Motor neuron (in vitro differentiated cells): Measurements from ENCODE around the gene COL27A1. TPM values are rescaled to one million over a fixed set of nuclear protein-coding genes. Genes with fewer than 3 reads are reported as not detected.

Experiments
- ATAC-seq, 8 experiments: fragments of 200-7000 bp; cut with Tn5 transposase; replicated peaks in 6 of 8; 2 replicates each; pipeline ENCODE4 v1.8.0; 2021; ENCODE audit warnings: mild to moderate bottlenecking in 8 of 8, moderate library complexity in 8 of 8
- H3K27ac ChIP-seq, 2 donors: fragments of 250-450 bp; sonication (Bioruptor Pico); 2 replicates each; pipeline ENCODE4 v1.9.0; 2021; ENCODE audit warnings: antibody characterized with exemption in 2 of 2, mild to moderate bottlenecking in 2 of 2, moderate library complexity in 1 of 2
- H3K4me1 ChIP-seq, 2 donors: fragments of 250-450 bp; sonication (Bioruptor Pico); replicated peaks in 1 of 2; 2 replicates each; pipeline ENCODE4 v1.6.1; 2021; ENCODE audit warnings: antibody characterized with exemption in 2 of 2, mild to moderate bottlenecking in 2 of 2, moderate library complexity in 1 of 2
- H3K4me3 ChIP-seq, 5 donors: fragments of 250-450 bp; sonication (Bioruptor Pico); 2 replicates each; pipeline ENCODE4 v1.9.0; 2021; ENCODE audit warnings: antibody characterized with exemption in 5 of 5, mild to moderate bottlenecking in 5 of 5, moderate library complexity in 4 of 5
- WGBS, 10 experiments: fragments of 450-650 bp; shearing (Covaris generic); methylation state at CpG; one replicate each; pipeline ENCODE4 v1.0.0; 2022; 5-methylcytosine and 5-hydroxymethylcytosine counted together
- in situ Hi-C, 9 experiments: fragments of 400-800 bp; cut with MboI; loops; one replicate each; pipeline ENCODE4 v1.15.0; 2021; ENCODE audit warnings: low sequenced_read_pairs in 9 of 9, low pct_unique_long_range_greater_than_20kb in 2 of 9; ENCODE audit not compliant: unreplicated experiment in 9 of 9
- total RNA-seq, 8 experiments: library from RNA; unstranded; fragments of 300-600 nt; gene quantifications; 2 replicates each; pipeline versions ENCODE4 v1.2.3 to v1.2.4, GENCODE V29; 2022

The COL27A1 gene
- total RNA-seq, 8 experiments from 2014 or later = 0.54 to 40.3 (median 4.2) TPM

GRCh38 chr9:114214686-114215414 lies 59.5 kb downstream of the COL27A1 start:
- in situ Hi-C loops = no loop called here
- H3K4me1 ChIP-seq = peaks cover 2 to 12% of the 10 kb centered on the region in 2 donors
- peak in 2 of 8 experiments; percentile 57 to 82 for ATAC-seq
- WGBS, 10 experiments = 40 to 100% (median 83%) methylated on average over 1 to 7 of the region's 7 CpGs; no CpG with 5 or more reads in 3 of the 10 experiments
- H3K27ac ChIP-seq = no peak overlapping the region
- no peak overlapping the region for H3K4me3 ChIP-seq

- Histone ChIP-seq H3K4me3 (no peak overlapping the region), H3K4me1 (peaks cover 2 to 12% of the 10 kb centered on the region in 2 donors), H3K27ac (no peak overlapping the region)
- WGBS, 10 experiments = 6 to 100% (median 77%) methylated on average over 1 to 4 of the region's 7 CpGs; no CpG with 5 or more reads in 4 of the 10 experiments
- ATAC-seq = peak in 7 of 8 experiments; percentile 40 to 95 (median 91)
- in situ Hi-C loops = no loop called here
These were observed 60.7 kb downstream of the COL27A1 start for GRCh38 chr9:114216081-114216480.

- Histone ChIP-seq H3K4me1 (peaks cover 2 to 12% of the 10 kb centered on the region in 2 donors), H3K27ac (no peak overlapping the region), H3K4me3 (no peak overlapping the region)
- ATAC-seq = peak in 1 of 8 experiments; percentile 31
- WGBS, 10 experiments = 40 to 100% (median 80%) methylated on average over 1 to 4 of the region's 4 CpGs; no CpG with 5 or more reads in 4 of the 10 experiments
- in situ Hi-C loops = no loop called here
These were observed 61.6 kb downstream of the COL27A1 start for GRCh38 chr9:114216976-114217375.

DNA sequence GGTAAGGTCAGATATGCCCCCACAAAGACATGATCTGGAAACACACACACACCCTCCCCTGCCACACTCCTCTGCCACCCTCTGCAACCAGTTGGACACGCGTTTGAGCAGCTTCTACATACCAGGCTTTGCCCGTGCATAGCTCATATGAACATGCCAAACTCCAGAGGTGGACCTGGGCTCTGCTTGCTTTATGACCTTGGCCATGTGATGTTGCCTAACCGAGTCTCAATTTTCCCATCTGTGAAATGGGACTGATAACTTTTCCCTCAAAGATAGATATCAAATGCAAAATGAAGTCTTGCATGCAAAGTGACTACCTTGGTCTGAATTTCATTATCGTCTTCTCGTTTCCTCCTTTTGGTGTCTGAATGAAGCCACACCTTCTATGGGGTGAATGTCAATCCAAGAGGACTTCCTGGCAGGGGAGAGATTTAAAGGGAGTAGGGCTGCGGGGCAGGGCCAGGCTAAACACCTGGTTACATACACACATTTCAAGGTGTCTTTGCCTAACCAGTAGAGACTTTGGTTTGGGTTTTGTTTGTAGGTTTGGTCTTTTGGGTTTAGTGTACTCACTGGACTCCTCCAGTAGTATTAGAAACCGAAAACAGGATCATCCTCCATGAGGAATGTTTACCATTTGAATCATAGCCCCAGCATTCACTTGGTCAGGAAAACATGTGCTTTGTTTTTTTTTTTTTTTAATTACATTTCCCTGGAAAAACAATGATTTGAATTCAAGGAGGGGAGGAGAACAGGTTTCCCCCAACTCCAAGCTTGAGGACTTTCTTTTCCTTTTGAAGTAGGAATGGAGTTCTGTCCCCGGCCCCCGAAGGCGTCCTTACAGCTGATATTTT lies 63.2 kb downstream of the COL27A1 start:
- Histone ChIP-seq H3K4me1 (peaks cover 2 to 12% of the 10 kb centered on the region in 2 donors), H3K4me3 (no peak overlapping the region), H3K27ac (no peak overlapping the region)
- WGBS, 10 experiments = 65 to 100% (median 85%) methylated on average over 1 to 7 of the region's 11 CpGs; no CpG with 5 or more reads in 1 of the 10 experiments
- no peak for ATAC-seq
- in situ Hi-C loops = no loop called here

- Histone ChIP-seq H3K4me3 (no peak overlapping the region), H3K27ac (no peak overlapping the region), H3K4me1 (peaks cover 5 to 20% of the 10 kb centered on the region in 2 donors)
- WGBS, 10 experiments = 40 to 88% (median 70%) methylated on average over 1 to 6 of the region's 8 CpGs; no CpG with 5 or more reads in 6 of the 10 experiments
- no peak for ATAC-seq
- in situ Hi-C loops = no loop called here
These were observed 64.8 kb downstream of the COL27A1 start for GRCh38 chr9:114220061-114220541.

DNA sequence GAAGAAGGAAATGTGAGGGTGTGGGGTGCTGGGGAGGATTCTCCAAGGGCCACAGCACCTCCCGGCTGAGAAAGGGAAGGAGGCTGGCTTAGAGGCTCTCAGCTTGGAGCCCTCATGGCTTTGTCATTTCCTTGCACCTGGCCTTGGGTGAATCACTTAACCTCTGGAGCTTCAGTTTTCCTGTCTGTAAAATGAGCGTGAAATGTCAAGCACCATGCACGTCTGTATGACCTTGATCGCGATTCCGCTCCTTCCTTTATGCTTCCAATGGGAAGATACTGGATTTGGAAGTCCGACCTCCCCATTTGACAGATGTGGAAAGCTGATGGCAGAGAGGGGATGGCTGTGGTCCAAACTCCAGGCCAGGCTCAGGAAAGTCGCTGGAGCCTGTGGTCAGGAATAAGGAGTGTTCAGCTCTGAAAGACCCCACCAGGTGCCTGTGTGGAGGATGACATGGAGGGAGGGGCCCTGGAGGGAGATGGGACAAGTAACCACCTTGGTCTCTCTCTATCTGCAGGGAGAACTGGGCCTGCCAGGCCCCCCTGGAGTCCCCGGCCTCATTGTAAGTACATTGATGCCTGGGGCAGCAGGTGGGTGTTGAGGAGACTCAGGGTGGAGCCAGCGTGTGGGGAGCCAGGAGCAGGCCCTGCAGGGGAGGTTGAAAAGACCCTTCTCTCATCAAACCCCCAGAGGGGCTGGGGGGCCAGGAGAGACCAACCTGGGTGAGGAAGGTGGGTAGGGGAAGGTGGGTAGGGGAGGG lies 66.5 kb downstream of the COL27A1 start:
- H3K4me1 ChIP-seq = peaks cover 12 to 17% of the 10 kb centered on the region in 2 donors
- WGBS, 10 experiments = 40 to 100% (median 76%) methylated on average over 1 to 2 of the region's 10 CpGs; no CpG with 5 or more reads in 4 of the 10 experiments
- H3K4me3 ChIP-seq = no peak overlapping the region
- no peak for ATAC-seq
- H3K27ac ChIP-seq = no peak overlapping the region
- in situ Hi-C loops = no loop called here

GRCh38 chr9:114223564-114224246 lies 68.4 kb downstream of the COL27A1 start:
- H3K4me3 ChIP-seq = no peak overlapping the region
- peak in 4 of 8 experiments; percentile 2 to 53 (median 34) for ATAC-seq
- H3K27ac ChIP-seq = no peak overlapping the region
- H3K4me1 ChIP-seq = peaks cover 12 to 27% of the 10 kb centered on the region in 2 donors
- in situ Hi-C loops = no loop called here
- 30 to 100% (median 84%) methylated on average over 1 to 4 of the region's 4 CpGs for WGBS, 10 experiments

- Histone ChIP-seq H3K4me1 (peaks cover 12 to 31% of the 10 kb centered on the region in 2 donors), H3K4me3 (no peak overlapping the region), H3K27ac (no peak overlapping the region)
- WGBS, 10 experiments = 0 to 67% (median 0%) methylated on average over 1 to 3 of the region's 3 CpGs; no CpG with 5 or more reads in 3 of the 10 experiments
- in situ Hi-C loops = no loop called here
- peak in 7 of 8 experiments; percentile 26 to 61 (median 53) for ATAC-seq
These were observed 68.9 kb downstream of the COL27A1 start for GRCh38 chr9:114224247-114224610.

- H3K27ac ChIP-seq = no peak overlapping the region
- in situ Hi-C loops = no loop called here
- peak in 7 of 8 experiments; percentile 34 to 93 (median 74) for ATAC-seq
These were observed 70.3 kb downstream of the COL27A1 start for GRCh38 chr9:114225561-114226212.

DNA sequence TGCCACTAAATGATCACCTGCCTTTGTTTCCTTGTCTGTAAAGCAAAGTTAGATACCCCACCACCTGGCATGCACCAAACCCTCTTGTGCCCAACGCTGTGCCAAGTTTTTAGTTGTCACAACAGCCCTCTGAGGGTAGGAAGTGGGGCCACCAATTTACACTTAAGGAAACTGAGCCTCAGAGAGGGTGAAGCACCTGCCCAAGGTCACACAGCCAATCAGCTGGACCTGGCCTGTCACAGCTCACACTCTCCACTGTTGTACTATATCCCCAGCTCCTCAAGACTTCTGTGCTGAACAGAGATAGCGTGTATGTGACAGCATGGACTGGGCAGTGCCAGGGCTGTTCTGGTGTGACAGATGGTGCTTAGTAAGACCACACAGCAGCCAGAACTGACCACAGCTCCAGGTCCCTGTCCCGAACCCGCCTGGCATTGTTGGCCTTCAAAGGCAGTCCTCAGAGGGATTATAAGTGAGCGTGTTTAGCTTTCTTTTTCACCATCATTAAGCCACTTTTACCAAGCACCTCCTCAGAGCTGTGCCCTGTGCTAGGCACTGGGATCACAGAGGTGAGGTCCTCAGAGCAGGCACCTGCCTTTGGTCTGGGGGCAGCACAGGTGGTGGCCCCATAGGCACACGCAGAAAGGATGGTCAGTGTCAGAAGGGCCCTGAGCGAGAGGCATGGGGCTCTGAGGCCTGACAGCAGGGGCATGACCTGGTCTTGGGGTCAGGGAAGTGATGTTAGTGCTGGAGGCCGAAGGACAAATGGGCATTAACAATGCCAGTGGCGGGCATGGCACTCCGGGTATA lies 71.1 kb downstream of the COL27A1 start:
- Histone ChIP-seq H3K27ac (no peak overlapping the region), H3K4me1 (peaks cover 12 to 44% of the 10 kb centered on the region in 2 donors)
- no peak for ATAC-seq

More at GRCh38 chr9:114225561-114226212, 70.3 kb downstream of the COL27A1 start:
- Histone ChIP-seq H3K4me3 (no peak overlapping the region), H3K4me1 (peaks cover 12 to 44% of the 10 kb centered on the region in 2 donors)
- 0 to 75% (median 28%) methylated on average over 2 to 7 of the region's 11 CpGs for WGBS, 10 experiments

More for the DNA sequence above, 71.1 kb downstream of the COL27A1 start:
- H3K4me3 ChIP-seq = no peak overlapping the region
- in situ Hi-C loops = no loop called here
- WGBS, 10 experiments = 80 to 100% (median 95%) methylated on average over 1 to 4 of the region's 10 CpGs; no CpG with 5 or more reads in 5 of the 10 experiments
